KOPT-K1 (cell line): Measurements from ENCODE around the gene PCDH12.
"Not testable (repeated sequence)": the region's sequence is repeated elsewhere in the genome, so short reads cannot be mapped to it uniquely, and the experiment has no call there.

Experiments
- H3K27ac ChIP-seq: fragments of 200-600 bp; sonication (generic); 2 replicates; pipeline ENCODE4 v1.5.1; 2016; ENCODE audit warnings: antibody characterized with exemption, mild to moderate bottlenecking, low read depth, low read length; ENCODE audit not compliant: poor library complexity, severe bottlenecking
- H3K36me3 ChIP-seq: fragments of 200-600 bp; sonication (generic); 2 replicates; pipeline ENCODE4 v1.5.1; 2017; ENCODE audit warnings: antibody characterized with exemption, mild to moderate bottlenecking, low read length, moderate library complexity; ENCODE audit not compliant: insufficient read depth
- H3K9me3 ChIP-seq: fragments of 200-600 bp; sonication (generic); 2 replicates; pipeline ENCODE4 v1.5.1; 2017; ENCODE audit warnings: antibody characterized with exemption, low read length, mild to moderate bottlenecking; ENCODE audit not compliant: insufficient read depth, poor library complexity, severe bottlenecking

Gene PCDH12

GRCh38 chr5:141934099-141934844, 23.7 kb downstream of the PCDH12 start:
- peaks cover 95% of the 10 kb centered on the region for H3K36me3 ChIP-seq
- no peaks in the 10 kb centered on the region for H3K9me3 ChIP-seq

GRCh38 chr5:141933151-141933550, 24.9 kb downstream of the PCDH12 start:
- Histone ChIP-seq H3K9me3 (no peaks in the 10 kb centered on the region), H3K36me3 (peaks cover 95% of the 10 kb centered on the region)

More at GRCh38 chr5:141934099-141934844, 23.7 kb downstream of the PCDH12 start:
- no peak overlapping the region for H3K27ac ChIP-seq

GRCh38 chr5:141931694-141932093, 26.3 kb downstream of the PCDH12 start:
- H3K9me3 ChIP-seq: no peaks in the 10 kb centered on the region
- H3K27ac ChIP-seq: no peak overlapping the region
- H3K36me3 ChIP-seq: peaks cover 97% of the 10 kb centered on the region

More at GRCh38 chr5:141933151-141933550, 24.9 kb downstream of the PCDH12 start:
- no peak overlapping the region for H3K27ac ChIP-seq

- no peaks in the 10 kb centered on the region for H3K9me3 ChIP-seq
- peaks cover 91% of the 10 kb centered on the region for H3K36me3 ChIP-seq
- no peak overlapping the region for H3K27ac ChIP-seq
These were observed 28.5 kb downstream of the PCDH12 start for GRCh38 chr5:141929398-141930058.

- H3K9me3 ChIP-seq: no peaks in the 10 kb centered on the region
- H3K36me3 ChIP-seq: peaks cover 76% of the 10 kb centered on the region
- H3K27ac ChIP-seq: no peak overlapping the region
These were observed 30.0 kb downstream of the PCDH12 start for GRCh38 chr5:141928051-141928450.

- Histone ChIP-seq H3K27ac (no peak overlapping the region), H3K9me3 (no peaks in the 10 kb centered on the region), H3K36me3 (peaks cover 63% of the 10 kb centered on the region)
These were observed 31.6 kb downstream of the PCDH12 start for GRCh38 chr5:141926434-141926833.

- peaks cover 36% of the 10 kb centered on the region for H3K36me3 ChIP-seq
- H3K27ac ChIP-seq: peak within 1 kb of the TSS; percentile 89
- H3K9me3 ChIP-seq: no peaks in the 10 kb centered on the region
These were observed 34.3 kb downstream of the PCDH12 start, which contains the start of gene DELE1 for GRCh38 chr5:141923448-141924313. TSS of gene DELE1 (plus strand) at chr5:141923871. CDS start at chr5:141923942, 71 bp downstream.

GRCh38 chr5:141922827-141923447, 35.1 kb downstream of the PCDH12 start:
- H3K36me3 ChIP-seq: peaks cover 28% of the 10 kb centered on the region
- H3K9me3 ChIP-seq: not testable (repeated sequence)
- peak overlapping the region; percentile 89 for H3K27ac ChIP-seq

GRCh38 chr5:141920771-141921170, 37.2 kb downstream of the PCDH12 start:
- H3K36me3 ChIP-seq: peaks cover 7% of the 10 kb centered on the region; the same call in 1 of the 2 replicates

GRCh38 chr5:141919218-141920119, 38.5 kb downstream of the PCDH12 start:
- Histone ChIP-seq H3K27ac (no peak overlapping the region), H3K36me3 (no peaks in the 10 kb centered on the region), H3K9me3 (no peaks in the 10 kb centered on the region)

More at GRCh38 chr5:141920771-141921170, 37.2 kb downstream of the PCDH12 start:
- no peaks in the 10 kb centered on the region for H3K9me3 ChIP-seq
- H3K27ac ChIP-seq: no peak overlapping the region

GRCh38 chr5:141917760-141918159, 40.2 kb downstream of the PCDH12 start:
- Histone ChIP-seq H3K9me3 (no peaks in the 10 kb centered on the region), H3K36me3 (no peaks in the 10 kb centered on the region), H3K27ac (no peak overlapping the region)

- Histone ChIP-seq H3K27ac (no peak overlapping the region), H3K9me3 (no peaks in the 10 kb centered on the region), H3K36me3 (no peaks in the 10 kb centered on the region)
These were observed 41.5 kb downstream of the PCDH12 start for GRCh38 chr5:141916522-141916921.

GRCh38 chr5:141915881-141916336, 42.1 kb downstream of the PCDH12 start:
- H3K9me3 ChIP-seq: no peaks in the 10 kb centered on the region
- no peaks in the 10 kb centered on the region for H3K36me3 ChIP-seq
- no peak overlapping the region for H3K27ac ChIP-seq

- Histone ChIP-seq H3K27ac (no peak overlapping the region), H3K36me3 (no peaks in the 10 kb centered on the region), H3K9me3 (no peaks in the 10 kb centered on the region)
These were observed 43.2 kb downstream of the PCDH12 start for GRCh38 chr5:141914797-141915196.
